GM18508 (cell line): ENCODE data around the gene PHF21B.
"Not testable (repeated sequence)": the region's sequence is repeated elsewhere in the genome, so short reads cannot be mapped to it uniquely, and the experiment has no call there.

Experiments
- ATAC-seq: cut with Tn5 transposase; IDR thresholded peaks from one replicate; pipeline ENCODE4 v1.9.1; 2021; ENCODE audit warnings: moderate number of reproducible peaks; ENCODE audit not compliant: insufficient read depth, unreplicated experiment

Gene PHF21B

GRCh38 chr22:44965171-44965570 lies 44.6 kb downstream of the PHF21B start:
- ATAC-seq: no peak

DNA sequence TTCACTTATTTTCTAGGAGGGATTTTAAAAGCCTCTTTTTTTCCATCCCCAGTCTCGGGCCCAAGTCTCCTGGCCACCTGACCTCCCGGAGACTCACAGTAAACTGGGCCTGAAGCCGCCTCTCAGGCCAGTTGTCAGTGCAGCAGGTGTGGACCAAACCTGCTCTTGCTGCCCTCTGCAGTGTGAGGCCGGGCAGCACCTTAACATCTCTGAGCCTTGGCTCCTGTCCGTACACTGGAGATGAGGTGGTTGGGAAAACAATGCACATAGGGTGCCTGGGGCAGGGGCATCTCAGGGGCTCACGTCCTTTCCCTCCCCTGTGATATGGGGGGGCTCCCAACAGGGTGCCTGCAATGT lies 45.1 kb downstream of the PHF21B start:
- no peak for ATAC-seq

DNA sequence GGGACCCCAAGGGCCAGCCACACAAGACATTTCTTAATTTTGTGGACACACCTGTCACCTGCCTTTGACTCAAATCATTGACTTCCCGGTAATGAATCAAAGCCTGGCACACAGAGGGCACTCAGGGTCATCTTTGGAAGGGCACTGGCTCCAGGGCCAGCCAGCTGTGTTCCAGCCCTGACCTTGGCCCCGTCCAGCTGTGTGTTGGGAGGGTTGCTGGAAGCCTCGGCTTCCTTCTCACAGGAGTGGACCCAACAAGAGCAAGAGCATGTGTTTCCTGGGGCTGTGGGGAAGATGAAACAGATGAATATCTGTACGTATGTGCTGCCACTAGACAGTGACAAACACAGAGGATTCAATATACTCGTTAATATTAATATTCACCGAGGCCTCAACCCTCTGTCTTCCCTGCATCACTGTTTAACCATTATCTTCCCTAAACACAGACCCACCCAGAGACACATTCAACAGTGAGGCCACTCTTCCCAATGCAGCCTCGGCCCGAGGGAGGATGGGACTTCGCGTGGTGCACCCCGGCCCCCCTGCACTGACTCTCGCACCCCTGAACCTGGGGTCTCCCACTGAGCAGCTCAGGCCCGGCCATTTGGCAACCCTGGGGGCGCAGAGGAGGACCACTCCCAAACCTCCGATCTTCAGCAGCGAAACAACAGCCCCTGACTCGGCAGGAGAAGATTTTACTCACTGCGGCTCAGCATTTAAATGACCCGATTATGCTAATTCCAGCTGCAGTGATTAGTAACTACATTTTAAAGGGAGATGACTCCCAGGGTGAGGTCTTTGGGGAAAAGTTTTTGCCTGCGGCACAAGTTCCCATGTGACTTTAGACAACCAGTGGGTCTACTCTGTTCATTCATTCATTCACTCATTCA lies 45.7 kb downstream of the PHF21B start:
- ATAC-seq: no peak

GRCh38 chr22:44962741-44963454 lies 46.9 kb downstream of the PHF21B start:
- no peak for ATAC-seq

GRCh38 chr22:44961682-44962081 lies 48.1 kb downstream of the PHF21B start:
- not testable (repeated sequence) for ATAC-seq

- no peak for ATAC-seq
Observed at GRCh38 chr22:44956840-44957767, 52.7 kb downstream of the PHF21B start.

DNA sequence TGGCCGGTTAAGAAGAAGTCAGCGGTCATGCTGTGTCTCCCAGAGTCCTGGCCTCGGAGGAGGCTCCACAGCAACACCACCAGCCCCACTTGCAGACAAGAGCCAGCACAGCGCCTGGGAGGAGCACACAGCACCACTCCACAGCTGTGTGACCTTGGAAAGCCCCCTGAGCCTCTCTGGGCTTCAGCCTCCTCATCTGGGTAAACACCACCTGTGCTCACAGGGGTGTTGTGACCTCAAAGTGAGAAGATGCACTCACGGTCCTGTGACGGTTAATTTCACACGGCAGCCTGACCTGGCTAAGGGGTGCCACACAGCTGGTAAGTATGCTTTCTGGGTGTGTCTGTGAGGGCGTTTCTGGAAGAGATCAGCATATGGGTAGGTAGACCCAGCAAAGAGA lies 54.7 kb downstream of the PHF21B start:
- no peak for ATAC-seq

DNA sequence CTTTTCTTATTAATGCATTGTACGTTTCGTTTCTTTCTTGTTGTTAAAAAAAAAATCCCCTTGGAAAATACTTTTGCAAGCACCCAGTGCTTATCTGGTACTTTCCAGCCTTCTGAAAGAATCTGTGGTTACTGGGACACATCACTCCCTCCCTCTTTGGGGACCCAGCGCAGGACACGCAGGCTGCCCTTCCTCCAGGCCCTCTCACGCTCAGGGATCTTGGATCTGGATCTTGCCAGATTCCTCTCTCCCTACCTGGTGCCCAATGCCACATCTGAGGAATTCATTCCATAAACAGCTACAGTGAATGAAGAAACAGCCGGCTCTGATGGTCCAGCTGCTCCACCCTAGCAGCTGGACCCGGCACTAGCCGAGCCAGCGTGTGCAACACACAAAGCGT lies 55.7 kb downstream of the PHF21B start:
- ATAC-seq: no peak

DNA sequence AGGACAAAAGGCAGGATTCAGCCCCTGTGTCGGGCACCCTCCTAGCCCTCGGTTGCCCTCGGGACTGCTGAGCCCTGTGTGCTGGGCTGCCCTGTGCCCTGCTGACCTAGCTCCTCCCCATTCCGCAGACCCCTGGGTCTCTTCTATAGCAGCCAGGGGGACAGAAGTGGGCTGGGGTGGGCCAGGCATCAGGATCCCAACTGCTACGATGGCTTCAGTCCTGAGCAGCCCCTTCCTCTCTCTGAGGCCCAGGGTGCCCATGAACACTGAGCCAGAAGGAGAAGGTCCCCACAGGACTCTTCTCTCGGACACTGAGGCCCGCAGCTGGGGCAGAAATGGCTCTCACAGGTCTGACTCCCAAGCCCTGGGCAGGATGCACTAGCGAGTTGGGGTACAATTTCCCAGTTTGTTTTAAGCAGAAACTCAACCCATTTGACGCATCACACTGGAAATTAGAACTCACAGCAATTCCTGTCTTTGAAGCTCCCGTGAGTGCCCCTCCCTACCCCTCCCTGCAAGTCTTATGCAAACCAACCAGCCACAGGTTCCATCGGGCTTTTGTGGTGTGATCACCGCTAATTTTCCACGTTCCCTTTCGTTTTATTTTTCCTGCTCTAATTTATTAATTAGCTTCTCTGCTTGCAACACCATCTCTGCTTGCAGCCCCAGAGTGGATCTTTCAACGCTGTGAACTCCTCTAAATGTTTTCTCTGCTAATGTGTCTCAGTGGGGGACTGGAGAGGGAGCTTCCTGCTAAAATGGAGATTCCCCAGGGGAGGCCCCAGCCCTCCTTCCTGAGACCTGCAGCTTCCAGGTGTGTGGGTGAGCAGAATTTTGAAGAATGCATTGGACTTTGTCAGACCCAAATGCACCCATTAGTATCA lies 56.7 kb downstream of the PHF21B start:
- ATAC-seq: no peak

DNA sequence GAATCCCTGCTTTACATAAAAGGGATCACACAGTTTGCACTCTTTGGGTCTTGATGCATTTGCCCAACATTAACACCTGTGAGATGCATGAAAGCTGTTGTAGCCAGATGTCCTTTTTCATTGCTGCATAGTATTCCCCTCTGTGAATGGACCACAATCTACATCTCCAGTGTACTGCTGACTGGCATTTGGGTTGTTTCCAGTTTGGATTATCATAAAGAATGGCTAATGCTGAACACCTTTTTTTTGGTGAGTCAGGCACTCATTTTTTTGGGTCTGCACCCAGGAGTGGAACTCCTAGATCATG lies 58.3 kb downstream of the PHF21B start:
- ATAC-seq: no peak

DNA sequence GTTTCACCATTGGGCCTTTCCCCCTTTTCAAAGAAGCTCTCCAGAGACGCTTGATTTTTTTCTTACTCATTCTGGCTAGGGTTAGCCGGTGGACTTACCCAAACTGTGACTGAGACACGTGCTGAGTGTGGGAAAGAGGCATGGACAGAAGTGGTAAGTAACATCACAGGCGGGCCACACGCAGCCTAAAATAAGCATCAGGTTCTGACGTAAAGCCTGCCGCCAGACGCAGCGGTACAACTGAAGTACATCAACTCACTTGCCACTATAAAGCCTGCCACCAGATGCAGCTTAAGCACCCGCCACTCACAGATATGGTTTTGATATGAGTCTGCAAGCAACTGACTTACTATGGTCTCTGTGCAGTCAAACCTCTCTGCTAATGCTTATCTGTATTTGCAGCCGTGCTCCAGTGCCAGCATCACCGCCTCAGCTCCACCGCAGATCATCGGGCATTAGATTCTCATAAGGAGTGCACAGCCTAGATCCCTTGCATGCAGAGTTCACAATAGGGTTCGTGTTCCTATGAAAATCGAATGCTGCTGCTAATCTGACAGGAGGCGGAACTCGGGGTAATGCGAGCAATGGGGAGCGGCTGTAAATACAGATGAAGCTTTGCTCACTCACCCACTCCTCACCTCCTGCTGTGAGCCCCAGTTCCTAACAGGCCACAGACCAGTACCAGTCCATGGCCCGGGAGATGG lies 58.8 kb downstream of the PHF21B start:
- no peak for ATAC-seq

DNA sequence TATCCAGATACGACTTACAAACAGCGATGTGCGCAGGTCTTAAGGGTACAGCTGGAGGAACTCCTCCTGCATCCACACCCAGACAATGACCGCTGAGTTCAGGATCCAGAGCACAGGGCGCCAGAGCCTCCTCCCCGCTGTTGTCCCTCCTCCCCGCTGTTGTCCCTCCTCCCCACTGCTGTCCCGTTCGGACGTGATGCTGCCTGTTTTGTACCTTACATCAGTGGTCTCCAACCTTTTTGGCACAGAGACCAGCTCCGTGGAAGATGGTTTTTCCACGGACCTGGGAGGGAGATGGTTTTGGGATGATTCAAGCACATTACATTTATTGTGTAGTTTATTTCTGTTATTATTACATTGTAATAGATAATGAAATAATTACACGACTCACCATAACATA lies 62.0 kb downstream of the PHF21B start:
- ATAC-seq: no peak

GRCh38 chr22:44947049-44947448 lies 62.8 kb downstream of the PHF21B start:
- no peak for ATAC-seq

- no peak for ATAC-seq
Observed at GRCh38 chr22:44944883-44945601, 64.8 kb downstream of the PHF21B start.

DNA sequence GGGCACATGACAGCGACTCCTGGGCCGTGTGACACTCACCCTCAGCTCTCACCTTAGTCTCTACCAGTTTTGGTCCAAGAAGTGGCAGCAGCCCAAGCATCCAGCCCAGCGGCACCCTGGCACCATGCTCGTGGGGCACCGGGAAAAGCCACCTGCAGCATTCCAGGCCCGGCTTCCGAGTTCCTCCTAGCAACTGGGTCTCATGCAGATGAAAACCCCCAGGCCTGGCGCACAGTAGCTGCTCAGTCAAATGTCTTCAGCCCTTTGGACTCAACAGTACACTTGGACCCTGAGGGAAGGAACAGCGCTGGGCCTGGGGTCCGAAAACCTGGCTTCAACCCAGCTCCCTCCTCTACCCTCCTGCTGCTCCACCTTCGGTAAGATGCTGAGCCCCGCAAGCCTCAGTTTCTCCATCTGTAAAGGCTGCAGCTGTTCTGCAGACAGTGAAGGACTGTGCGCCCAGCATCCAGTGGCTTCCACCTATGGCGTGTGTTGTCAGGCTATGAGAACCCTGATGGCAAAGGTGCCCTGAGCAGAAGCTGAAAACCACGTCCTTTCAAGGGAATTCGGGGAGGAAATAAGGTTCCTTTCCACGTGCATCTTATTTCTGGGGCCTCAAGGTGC lies 66.0 kb downstream of the PHF21B start:
- ATAC-seq: no peak

DNA sequence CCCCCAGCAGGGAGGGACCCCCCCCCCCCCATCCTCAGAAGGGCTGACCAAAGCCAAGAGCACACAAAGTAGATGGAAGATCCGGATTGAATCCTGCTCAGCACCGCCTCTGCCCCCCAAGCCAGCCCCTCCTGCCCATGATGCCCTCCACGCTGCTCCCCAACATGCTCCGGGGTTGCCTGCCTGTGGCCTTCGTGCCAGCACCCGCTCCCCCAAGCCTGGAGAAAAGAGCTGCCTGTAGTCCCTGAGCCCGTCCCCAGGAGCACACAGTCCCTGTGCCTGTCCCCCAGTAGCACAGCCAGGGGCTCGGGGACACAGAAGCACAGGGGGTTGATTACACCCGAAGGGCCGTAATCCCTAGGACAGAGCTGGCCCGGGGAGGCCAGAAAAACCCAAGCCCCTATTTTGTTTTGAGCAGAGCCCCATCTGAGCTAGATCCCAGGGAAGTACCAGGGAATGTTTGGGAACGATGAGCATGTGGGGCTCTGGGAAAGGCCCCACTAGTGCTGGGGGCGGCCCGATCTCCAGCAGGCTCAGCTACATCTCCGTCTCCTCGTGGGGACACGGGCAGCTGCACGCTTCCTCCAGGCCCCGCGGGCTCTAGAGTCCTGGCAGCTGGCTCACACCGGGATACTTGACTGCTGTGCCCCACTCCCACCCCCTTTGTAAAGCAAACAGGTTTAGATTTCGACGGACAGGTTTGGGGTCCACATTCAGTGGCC lies 66.7 kb downstream of the PHF21B start:
- no peak for ATAC-seq

- ATAC-seq: no peak
Observed at GRCh38 chr22:44942056-44942455, 67.7 kb downstream of the PHF21B start.

DNA sequence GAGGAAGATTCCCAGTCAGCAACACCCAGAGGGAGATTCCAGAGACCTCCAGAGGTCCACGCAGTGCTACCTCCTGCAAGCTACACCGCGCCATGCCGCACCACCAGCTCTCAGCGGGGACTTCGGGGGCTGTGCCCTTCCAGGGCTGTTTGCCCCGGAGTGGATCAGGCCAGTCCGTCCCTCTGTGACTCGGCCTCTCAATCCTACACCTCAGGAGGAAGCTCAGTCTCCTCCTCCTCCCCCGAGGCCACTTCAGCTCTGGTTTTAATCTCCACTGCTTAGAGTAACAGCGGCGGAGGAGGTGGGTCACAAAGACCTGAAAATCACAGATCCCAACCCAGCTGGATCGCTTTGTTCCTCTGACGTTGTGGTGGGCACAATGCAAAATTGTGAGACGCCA lies 68.6 kb downstream of the PHF21B start:
- ATAC-seq: no peak
